Measurements from ENCODE around the gene MYMK. TPM values are rescaled to one million over a fixed set of nuclear protein-coding genes. Genes with fewer than 3 reads are reported as not detected.

MYMK gene
- total and polyA plus RNA-seq, 8 donors, result not detected

GRCh38 chr9:133508046-133508445 lies 16.7 kb downstream of the MYMK start:
- Histone ChIP-seq H3K36me3 (no peaks in the 10 kb centered on the region), H3K9me3 (no peaks in the 10 kb centered on the region), H3K27me3 (peaks cover 0 to 25% (median 0%) of the 10 kb centered on the region in 3 donors), H3K4me3 (no peak overlapping the region), H3K4me1 (peaks cover 22 to 34% (median 30%) of the 10 kb centered on the region in 4 donors), H3K27ac (no peak overlapping the region)
- 89 to 97% (median 93%) methylated on average over 8 of the region's 8 CpGs for WGBS, 5 donors
- intact Hi-C loops (cut with DNase I; ENCODE audit: low total_unique reads), result no loop called here
- TF ChIP-seq CTCF (IDR thresholded peaks at IDR 0.05) (no peak), EP300 (IDR thresholded peaks at IDR 0.05) (no peak), POLR2AphosphoS5 (IDR thresholded peaks at IDR 0.05) (no peak), POLR2A (IDR thresholded peaks at IDR 0.05) (no peak)
- no peak for DNase-seq

GRCh38 chr9:133507246-133507965 lies 17.4 kb downstream of the MYMK start:
- Histone ChIP-seq H3K4me3 (no peak overlapping the region), H3K27ac (peak overlapping the region in 1 of 5 donors; percentile 28), H3K27me3 (peaks cover 0 to 25% (median 0%) of the 10 kb centered on the region in 3 donors), H3K9me3 (peaks cover 0 to 5% (median 2%) of the 10 kb centered on the region in 4 donors), H3K36me3 (no peaks in the 10 kb centered on the region), H3K4me1 (peaks cover 22 to 29% (median 28%) of the 10 kb centered on the region in 4 donors)
- DNase-seq, result no peak
- TF ChIP-seq EP300 (IDR thresholded peaks at IDR 0.05), result no peak
- TF ChIP-seq POLR2A (IDR thresholded peaks at IDR 0.05), result no peak
- no peak for TF ChIP-seq POLR2AphosphoS5 (IDR thresholded peaks at IDR 0.05)
- no peak for TF ChIP-seq CTCF (IDR thresholded peaks at IDR 0.05)
- 92 to 94% (median 94%) methylated on average over 18 to 24 of the region's 24 CpGs for WGBS, 5 donors
- intact Hi-C loops (cut with DNase I; ENCODE audit: low total_unique reads), result no loop called here

- no peaks in the 10 kb centered on the region for H3K36me3 ChIP-seq
- 23 to 50% (median 38%) methylated on average over 16 to 18 of the region's 18 CpGs for WGBS, 5 donors
- peak; percentile 62 to 65 for DNase-seq
- peaks cover 22 to 29% (median 28%) of the 10 kb centered on the region in 4 donors for H3K4me1 ChIP-seq
- no peak overlapping the region for H3K4me3 ChIP-seq
- TF ChIP-seq EP300 (IDR thresholded peaks at IDR 0.05) (no peak), POLR2AphosphoS5 (IDR thresholded peaks at IDR 0.05) (peak in 1 of 3 donors; percentile 39)
- H3K9me3 ChIP-seq, result peaks cover under 1 to 13% (median 9%) of the 10 kb centered on the region in 4 donors
- peak overlapping the region in 2 of 5 donors; percentile 20 to 28 for H3K27ac ChIP-seq
- intact Hi-C loops (cut with DNase I; ENCODE audit: low total_unique reads), result no loop called here
- peaks cover 0 to 25% (median 0%) of the 10 kb centered on the region in 3 donors for H3K27me3 ChIP-seq
Observed at GRCh38 chr9:133506653-133507038, 18.1 kb downstream of the MYMK start.

GRCh38 chr9:133505901-133506652 lies 18.7 kb downstream of the MYMK start:
- intact Hi-C loops (cut with DNase I; ENCODE audit: low total_unique reads), result no loop called here
- WGBS, 5 donors, result 70 to 81% (median 76%) methylated on average over 5 to 23 of the region's 23 CpGs
- Histone ChIP-seq H3K36me3 (no peaks in the 10 kb centered on the region), H3K9me3 (peaks cover 6 to 16% (median 14%) of the 10 kb centered on the region in 4 donors), H3K27me3 (peaks cover 0 to 25% (median 0%) of the 10 kb centered on the region in 3 donors), H3K4me3 (no peak overlapping the region), H3K27ac (peak overlapping the region in 4 of 5 donors; percentile 14 to 38 (median 24)), H3K4me1 (peaks cover 22 to 29% (median 28%) of the 10 kb centered on the region in 4 donors)
- peak in 1 of 2 donors; percentile 73 for DNase-seq
- TF ChIP-seq CTCF (IDR thresholded peaks at IDR 0.05) (no peak), POLR2A (IDR thresholded peaks at IDR 0.05) (no peak), POLR2AphosphoS5 (IDR thresholded peaks at IDR 0.05) (no peak), EP300 (IDR thresholded peaks at IDR 0.05) (no peak)

Data from stomach (tissue), 9 donors.